GM19023 (cell line): Measurements from ENCODE around the gene TOMM22.

Experiments
- ATAC-seq: cut with Tn5 transposase; IDR thresholded peaks from one replicate; pipeline ENCODE4 v1.9.1; 2021; ENCODE audit warnings: mild to moderate bottlenecking, moderate library complexity; ENCODE audit not compliant: unreplicated experiment

Gene TOMM22

DNA sequence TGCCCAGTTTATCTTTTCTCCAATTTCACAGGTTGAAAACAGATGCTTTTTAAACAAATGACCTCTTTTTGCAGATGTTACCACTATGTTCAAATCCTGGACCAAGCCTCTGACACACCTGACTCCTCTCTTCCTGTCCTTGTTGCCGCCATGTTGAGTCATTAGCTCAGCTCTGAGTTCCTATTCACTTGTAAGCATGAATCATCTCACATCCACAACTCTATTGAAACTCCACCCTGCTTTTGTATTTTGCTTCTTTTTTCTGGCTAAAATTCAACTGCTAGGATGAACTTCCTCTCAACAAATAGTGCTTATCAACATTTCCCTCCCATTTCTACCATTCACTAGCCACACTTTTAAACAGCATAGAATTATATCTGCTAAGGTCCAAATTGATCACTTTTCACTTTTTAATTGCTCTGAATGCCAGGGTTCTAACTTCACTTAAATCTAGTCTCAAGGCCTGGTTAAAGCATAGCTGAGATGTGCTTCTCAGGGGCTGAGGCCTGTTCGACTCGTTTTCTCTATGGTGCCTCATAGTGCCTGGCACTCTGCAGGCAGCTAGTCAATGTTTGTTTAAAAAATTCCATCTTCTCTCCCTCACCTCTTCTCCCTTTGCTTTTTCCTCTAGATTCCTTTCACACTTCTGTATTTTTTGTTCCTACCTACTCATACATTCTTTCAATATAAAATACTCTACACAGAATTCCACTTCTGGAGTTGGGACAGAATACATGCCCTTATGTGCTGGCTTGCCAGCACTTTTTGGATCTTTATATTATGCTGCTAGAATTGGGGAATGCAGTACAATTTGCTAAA is 15.1 kb downstream of the TOMM22 start:
- ATAC-seq, result no peak

DNA sequence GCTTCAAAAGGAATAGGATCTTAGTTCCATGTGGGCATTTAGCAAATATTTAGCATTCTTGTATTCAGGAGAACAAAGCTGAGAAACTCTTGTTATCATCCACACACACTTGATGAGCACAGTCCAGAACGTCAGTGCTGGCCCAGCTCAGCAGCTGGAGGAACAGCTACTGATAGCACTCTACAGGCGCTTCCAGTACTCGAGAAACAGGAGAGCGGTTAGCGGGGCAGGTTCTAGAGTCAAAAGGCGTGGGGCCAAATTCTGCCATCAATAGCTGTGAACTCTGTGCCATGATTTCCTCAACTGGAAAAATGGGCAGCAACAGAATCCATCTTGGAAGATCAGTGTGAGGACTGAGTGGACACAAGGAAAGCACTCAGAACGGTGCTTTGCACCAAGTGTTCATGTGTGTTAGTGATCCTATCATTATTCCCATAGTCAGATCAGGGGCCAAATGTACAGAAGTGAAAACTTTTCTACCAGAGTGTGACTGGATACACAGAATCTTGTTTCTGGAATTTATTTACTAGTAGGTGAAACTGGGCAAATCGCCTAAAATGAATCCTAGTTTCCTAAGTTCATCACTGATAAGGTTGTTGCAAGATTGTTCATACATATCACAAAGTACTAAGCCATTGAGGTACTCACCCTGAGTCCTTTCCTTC is 15.8 kb downstream of the TOMM22 start:
- ATAC-seq, result no peak

DNA sequence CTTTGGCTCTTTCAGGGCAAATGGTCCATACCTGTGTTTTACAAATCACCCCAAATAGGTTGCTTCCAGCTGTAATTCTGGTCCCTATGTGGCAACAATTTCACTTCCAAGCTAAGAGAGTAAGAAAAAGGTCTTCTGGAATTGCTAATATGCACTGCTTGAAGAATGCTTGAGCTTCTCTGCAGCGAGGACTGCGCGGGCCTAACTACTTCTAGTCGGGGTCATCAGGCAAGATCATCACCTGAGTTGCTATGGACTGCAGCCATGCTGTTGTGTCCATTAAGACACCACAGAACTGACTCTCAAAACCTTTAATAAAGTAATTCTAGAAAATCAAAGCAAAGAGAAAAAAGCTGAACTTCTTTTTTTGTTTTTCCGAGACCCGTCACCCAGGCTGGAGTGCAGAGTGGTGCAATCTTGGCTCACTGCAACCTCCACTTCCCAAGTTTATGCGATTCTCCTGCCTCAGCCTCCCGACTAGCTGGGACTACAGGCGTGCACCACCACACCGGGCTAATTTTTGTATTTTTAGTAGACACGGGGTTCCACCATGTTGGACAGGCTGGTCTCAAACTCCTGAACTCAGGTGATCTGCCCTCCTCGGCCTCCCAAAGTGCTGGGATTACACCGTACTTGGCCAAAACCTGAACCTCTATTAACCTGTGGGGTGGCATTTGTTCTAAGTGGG is 16.8 kb downstream of the TOMM22 start:
- no peak for ATAC-seq

DNA sequence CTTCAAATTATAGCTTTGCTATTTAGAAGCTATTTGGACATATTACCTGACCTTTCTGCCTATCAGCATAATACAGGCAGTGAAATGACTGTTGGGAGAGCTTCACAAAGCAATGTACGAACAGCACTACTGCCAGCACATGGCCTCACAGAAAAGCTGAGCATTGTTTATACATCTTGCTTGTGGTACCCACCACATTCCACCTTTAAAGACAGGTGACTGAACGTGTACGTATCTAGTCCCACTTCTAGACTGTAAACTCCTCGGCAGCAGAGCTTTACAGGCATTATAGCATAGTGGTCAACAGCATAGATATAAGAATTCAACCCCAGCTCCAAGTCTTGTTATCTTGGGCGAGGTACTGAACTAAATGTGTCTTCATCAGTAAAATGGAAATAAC is 17.4 kb downstream of the TOMM22 start:
- no peak for ATAC-seq

DNA sequence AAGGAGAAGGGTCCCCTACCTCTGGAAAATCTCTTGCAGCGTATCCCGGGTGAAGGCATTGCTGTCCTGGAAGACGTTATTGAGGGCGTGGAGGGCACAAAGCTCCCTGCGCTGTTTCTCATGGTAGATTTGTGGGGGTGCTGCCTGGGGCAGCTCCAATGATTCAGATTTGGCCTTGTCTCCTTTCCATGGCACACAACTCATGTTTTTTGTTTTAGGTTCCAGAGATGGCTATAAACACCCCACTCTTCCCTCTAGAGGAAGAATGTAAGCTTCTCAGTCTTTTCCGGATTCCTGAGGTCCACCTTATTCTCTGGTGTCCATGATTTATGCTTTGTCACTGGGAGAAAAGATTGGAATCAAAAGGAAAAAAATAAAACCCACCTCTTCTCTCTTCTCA is 18.0 kb downstream of the TOMM22 start:
- no peak for ATAC-seq

DNA sequence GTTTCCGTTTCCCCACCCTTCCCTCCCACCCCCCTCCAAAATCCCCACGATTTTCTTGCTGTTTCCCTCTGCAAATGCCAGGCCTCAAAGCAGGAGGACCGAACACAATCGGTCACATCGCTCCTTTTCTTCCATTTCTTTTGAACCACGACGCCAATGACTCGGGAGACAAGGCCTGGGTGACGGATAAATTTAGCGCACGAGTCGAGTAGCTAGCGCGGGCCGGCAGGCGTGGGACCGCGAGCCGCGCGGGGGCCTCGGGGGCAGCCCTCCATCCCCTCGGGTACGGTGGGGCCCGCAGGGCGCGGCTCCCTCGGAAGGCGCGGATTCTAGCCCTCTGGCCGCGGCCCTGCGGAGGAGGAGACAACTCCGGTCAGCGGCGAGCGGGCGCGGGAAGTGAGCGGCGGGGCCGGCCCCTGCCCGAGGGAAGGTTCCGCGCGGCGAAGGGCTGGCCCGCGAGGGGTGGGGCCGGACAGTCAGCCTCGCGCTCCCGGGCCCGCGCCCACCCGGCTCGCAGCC is 18.6 kb downstream of the TOMM22 start:
- ATAC-seq, result peak; percentile 29

DNA sequence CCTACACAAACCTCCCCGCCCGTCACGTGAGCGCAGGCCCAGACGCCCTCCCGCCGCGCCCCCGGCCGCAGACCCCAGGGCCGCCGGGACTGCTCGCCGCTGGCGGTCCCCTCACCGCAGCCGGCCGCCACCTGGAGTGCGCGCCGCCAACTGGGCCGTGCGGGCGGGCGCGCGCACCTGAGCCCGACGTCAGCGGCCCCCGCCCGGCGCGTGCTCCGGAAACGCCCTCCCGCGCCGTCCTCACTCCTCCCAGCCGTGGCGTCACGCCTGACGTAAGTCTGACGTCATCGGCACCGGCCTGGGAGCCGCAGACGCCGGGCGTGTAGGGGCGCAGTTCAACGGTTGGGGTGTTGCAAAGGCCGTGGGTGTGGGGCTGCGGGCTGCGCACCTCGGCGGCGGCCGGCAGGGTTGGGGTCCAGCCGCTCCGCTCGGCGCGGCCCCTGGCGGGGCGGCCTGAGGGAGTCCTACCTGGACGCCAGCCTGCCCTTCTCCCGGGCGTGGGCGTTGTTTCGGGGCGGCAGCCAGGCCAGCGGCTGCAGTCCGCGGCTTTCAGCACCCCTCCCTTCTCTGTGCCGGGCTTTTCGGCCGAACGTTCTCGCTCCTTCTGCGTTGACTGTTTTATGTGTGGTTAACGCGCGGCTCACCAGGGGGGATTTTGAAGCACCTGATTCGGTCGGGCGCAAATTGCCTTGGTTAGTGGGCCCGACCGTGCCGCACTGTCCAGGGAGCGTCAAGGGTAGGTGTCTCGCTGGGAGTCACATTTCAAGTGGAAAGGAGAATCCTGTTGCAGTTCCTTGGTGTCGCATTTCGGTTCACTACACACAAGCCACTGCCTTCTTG is 19.3 kb downstream of the TOMM22 start, which contains the start of gene JOSD1:
JOSD1 (minus strand) TSS at position 155 of the 840 bp plus-strand sequence. CDS start 956 bp downstream, outside the sequence.
- peak; percentile 36 for ATAC-seq

DNA sequence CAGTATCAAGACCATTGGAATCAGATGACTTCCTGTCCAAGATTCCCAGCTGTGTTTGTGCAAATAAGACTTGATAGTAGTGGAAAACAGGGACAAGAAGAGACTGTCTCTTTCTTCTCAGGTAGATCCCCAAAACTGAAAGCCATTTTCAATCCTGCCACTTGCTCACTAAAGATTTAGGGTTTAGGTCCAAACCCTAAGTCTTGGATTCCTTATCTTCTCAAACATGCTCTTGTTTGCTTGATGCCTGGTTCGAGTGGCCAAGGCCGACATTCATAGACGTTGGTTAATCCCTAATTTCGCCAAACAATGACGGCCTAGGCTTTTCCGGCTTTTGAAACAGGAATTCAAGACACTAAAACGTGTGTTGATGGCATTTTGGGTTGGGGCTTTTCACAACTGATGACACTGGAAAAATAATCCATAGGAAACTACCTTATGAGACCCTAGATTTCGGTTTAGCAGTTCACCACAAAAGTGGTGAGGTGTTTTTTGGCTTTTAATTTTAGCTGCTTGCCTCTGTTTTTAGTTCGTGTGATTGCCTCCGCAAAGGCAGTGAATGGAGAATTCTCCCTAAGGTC is 23.0 kb downstream of the TOMM22 start:
- ATAC-seq, result no peak

DNA sequence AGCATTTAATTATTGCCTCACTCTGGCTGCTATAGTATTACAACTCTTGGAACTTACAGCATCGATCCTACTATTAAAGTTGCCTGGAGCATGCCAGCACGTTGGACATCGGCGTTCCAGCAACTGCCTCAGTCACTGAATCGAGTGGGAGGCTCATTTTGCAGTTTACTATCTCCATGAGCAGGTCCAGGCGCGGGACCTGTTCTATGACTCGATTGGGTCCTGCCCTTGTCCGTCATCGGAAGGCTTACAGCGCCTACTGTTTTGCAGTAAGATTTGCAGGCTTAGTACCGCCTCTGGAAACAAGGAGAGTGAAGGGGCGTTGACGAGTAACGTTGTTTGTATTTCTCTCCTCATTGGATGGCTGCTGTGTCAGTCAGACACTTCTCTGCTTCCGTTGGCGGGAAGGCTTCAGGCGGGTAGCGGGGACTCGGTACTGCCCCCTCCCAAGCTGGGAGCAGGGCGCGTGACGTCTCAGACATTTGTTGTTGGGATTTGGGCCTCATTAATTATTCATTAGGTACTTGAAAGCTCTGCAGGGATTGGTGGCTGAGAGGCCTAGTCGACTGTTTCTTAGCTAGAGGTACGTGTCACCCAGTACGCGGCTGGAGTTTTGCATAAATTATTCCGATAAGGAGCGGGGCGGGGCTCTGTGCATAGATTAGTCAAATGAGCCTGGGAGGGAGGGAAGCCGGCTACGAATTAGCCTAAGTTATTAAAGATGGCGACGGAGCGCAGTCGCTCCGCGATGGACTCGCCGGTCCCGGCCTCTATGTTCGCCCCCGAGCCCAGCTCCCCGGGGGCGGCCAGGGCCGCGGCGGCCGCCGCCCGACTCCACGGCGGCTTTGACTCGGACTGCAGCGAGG is 23.7 kb downstream of the TOMM22 start, which contains the start of gene GTPBP1:
GTPBP1 (plus strand) TSS at position 710 of the 866 bp plus-strand sequence; CDS start at position 722, 12 bp downstream.
- peak; percentile 69 for ATAC-seq

DNA sequence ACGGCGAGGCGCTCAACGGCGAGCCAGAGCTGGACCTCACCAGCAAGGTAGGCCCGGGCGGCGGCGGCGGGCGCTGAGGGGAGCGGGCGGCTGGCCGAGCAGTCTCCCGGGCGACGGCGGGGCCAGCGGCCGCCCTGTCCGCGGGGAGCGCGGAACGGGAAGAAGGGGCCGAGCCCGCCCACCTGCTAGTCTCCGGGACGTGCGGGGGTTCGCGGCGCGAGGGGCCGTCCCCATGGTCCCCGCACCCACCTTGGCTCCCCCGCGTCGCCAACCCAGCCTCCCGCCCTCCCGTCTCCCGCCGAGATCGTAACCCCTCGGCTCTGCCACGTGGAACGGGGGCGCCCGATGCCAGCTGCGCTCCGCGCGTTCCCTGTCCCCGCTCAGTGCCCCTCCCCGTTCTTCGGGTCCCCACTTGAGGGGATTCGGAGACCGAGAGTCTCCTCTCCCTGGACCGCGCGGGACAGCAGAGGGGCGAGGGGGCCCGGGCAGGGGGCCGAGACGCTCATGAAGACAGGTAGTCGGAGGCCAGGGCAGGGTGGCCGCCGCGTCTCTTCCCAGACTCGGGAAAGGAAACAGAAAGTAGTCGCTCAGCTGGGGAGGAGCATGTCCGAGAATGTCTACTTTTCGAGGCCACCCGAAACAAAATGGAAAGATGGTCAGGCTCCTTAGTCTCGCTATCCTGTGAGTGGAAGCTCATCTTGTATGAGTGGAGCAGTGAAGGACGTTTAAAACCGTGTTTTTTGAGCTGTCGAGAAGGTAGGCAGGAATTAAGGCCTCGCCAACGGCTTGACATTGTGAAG is 24.5 kb downstream of the TOMM22 start:
- ATAC-seq, result peak; percentile 6

DNA sequence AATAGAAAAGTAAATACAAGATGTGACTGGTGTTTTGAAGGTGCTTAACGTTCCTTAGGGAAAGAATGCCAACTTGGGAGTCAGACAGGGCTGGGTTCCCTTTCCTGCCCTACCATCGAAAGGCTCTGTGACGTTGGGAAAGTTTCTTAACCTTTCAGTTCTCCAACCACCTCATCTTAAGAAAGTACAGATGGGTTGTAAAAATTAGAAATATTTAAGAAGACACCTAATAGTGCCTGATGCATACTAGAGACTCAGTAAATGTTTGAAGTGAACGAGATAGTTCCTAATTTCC is 25.1 kb downstream of the TOMM22 start:
- no peak for ATAC-seq

DNA sequence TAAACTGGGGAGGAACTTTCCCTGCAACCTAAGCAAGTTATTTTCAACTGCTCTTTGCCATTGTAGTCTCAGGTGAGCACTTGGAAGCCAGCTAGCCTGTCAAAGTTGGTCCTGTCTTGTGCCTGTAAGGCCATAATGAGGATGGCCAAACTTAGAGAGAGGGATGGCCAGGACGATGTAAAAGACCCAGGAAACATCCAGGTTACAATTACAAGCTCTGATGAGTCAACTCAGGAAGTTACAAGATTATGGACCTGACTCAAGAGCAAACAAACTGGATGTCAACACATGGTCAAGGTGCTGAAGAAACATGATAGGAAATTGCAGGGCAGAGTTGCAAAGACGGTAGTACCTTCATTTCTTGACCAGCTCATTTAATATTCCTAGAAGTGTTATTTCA is 25.6 kb downstream of the TOMM22 start:
- no peak for ATAC-seq

DNA sequence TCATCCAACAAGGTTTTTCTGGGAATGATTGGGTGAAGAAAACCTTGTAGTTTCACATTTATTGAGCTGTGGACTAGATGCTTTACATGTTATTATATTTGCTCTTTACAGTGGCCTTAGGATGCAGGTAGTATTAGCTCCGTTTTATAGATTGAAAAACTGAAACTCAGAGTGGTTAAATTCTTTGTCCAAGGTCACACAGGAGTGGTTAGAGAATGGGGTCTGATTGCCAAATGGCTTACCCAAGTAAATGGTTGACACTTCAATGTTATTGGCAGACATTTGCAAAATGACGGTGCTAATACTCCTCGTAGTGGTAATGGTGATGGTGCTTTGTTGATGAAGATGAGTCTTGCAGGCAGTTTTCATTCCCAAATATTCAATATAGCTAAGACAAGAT is 26.2 kb downstream of the TOMM22 start:
- ATAC-seq, result no peak

DNA sequence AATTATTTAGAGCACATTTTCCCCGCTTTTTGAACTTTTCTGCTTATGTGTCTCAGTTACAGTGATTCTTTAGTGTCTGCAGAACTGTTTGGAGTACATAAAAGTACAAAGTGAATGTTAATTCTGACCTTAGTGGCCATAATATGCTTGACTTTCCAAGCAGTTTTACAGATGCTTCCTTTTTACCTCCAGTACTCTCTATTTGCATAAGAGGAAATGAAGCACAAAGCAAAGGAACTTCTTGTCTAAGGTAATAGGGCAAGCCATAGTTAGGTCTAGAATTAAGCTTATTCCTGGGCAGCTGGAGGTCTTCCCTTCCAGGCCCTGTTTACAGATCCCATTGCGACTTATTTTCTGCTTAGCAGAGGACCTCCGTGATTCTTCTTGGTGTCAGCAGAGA is 27.5 kb downstream of the TOMM22 start:
- ATAC-seq, result no peak

DNA sequence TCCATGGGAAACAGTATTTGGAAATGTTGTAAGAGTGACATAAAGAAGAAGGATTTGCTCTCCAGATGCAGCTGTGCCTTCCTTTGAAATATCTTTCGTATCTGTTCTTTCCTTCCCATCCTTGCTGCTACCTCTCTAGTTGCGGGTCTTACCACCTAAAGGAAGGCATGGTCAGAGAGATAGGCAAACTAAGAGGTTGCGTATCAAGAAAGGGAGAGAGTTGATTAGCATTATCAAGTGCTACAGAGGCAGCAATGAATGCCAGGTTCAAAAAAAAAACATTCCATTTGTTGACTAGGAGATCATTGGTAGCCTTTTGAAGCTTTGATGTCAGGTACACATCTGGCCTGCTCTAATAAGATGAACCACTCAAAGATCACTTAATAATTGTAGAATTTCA is 28.6 kb downstream of the TOMM22 start:
- ATAC-seq, result no peak

DNA sequence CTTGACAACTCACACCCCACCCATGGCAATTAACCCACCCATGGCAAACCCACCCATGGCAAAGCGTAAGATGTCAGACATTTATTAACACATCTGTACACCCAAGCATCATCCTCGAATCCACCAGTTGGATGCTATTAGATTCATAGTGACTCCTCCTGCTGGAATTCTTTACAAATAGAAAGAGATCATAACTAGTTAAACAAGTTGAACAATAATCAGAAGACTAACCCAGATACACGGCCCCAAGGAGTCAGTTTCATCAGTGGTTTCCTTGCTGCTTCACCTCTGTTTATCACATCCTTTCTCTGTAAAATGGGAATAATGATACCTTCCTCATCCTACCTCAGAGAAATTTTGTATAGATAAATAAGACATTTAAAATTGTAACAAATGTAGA is 29.1 kb downstream of the TOMM22 start:
- no peak for ATAC-seq

DNA sequence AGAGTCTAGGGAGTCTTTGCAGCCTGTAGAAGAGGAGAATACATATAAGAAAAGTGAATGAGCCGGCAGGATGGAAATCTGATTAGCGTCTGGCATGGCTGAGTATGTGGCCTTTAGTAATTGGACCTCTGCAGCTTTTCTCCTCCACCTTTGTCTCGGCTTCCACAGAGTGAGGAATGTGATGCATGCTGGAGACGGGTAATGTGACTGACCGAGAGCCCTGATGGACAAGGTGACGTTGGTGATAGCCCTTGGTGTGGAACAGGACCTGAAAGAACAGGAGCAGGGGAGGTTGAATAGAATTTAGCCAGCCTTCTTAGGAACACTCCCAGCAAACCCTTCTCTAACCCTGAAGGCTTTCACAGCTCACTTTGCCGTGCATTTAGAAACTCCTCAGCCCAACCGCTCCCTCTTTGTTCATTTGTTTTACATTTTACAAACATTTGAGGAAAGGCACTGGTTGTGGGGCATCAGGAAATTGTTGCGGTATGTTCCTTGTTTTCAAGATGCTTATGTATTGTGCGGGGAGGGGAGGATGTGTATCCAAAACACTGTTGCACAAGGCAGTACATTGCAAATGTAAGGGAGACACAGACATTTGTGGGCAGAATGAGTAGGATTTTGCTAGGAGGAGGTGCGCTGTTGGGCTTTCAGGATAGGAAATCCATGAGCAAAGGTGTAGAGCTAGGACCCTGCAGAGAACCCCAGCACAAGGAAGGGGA is 30.9 kb downstream of the TOMM22 start:
- no peak for ATAC-seq

DNA sequence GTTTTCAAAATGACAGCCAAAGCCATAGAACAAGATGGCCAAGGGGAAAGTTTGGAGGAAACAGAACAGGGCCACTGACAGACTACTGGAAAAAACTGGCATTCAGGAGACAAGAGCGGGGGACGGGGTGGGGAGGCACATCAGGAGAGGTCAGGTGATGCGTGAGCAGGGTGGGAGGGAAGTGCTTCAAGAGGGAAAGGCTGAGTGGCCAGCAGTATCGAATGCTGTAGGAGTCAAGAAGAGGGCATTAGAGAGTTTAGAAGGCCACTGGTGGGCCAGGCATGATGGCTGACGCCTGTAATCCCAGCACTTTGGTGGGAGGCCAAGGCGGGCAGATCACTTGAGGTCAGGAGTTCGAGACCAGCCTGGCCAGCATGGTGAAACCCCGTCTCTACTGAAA is 32.2 kb downstream of the TOMM22 start:
- no peak for ATAC-seq
